Measurements from ENCODE around the gene GPX4. TPM values are rescaled to one million over a fixed set of nuclear protein-coding genes. Genes with fewer than 3 reads are reported as not detected.
A peak's percentile ranks its signal among the peaks of the same experiment; 100 is the strongest.

Gene GPX4
- total and polyA plus RNA-seq, 2 of the 13 experiments (the other 11 are each of a cell fraction or from before 2014, with no cell fraction given), result 535 to 613 TPM

- TF ChIP-seq ZNF687 (CRISPR knock-in tag; IDR thresholded peaks at IDR 0.05) (peak; percentile 82), RNF219 (CRISPR knock-in tag; IDR thresholded peaks at IDR 0.05) (no peak), ZNF609 (CRISPR knock-in tag; IDR thresholded peaks at IDR 0.05; ENCODE audit: borderline replicate concordance) (no peak), KLF9 (CRISPR knock-in tag; IDR thresholded peaks at IDR 0.05; ENCODE audit: low read depth) (no peak), KMT2B (CRISPR knock-in tag; IDR thresholded peaks at IDR 0.05) (peak; percentile 35; the same call in 1 of the 2 replicates), MEF2D (CRISPR knock-in tag; IDR thresholded peaks at IDR 0.05) (no peak), ZBTB4 (CRISPR knock-in tag; IDR thresholded peaks at IDR 0.05; ENCODE audit: borderline replicate concordance) (no peak; the same call in 1 of the 2 replicates), MZF1 (CRISPR knock-in tag; IDR thresholded peaks at IDR 0.05; ENCODE audit: borderline replicate concordance) (no peak), TOE1 (CRISPR knock-in tag; IDR thresholded peaks at IDR 0.05) (no peak)
Measured at GRCh38 chr19:1094978-1095701, 8.7 kb upstream of the GPX4 start, which contains the start of gene POLR2E (continued).
